Coronary artery (tissue), 2 donors: Measurements from ENCODE around the gene C2CD4A.

Experiments used
- DNase-seq: peaks from one replicate; pipeline ENCODE4 v3.0.0-alpha.2; 2017; ENCODE audit warnings: low spot score
- H3K27ac ChIP-seq, 2 donors: fragments of 200-600 bp; sonication (generic); one replicate each; pipeline ENCODE4 v1.5.1; 2016 to 2019
- H3K4me3 ChIP-seq: fragments of 200-600 bp; sonication (generic); 2 replicates; pipeline ENCODE4 v1.5.1; 2016; ENCODE audit warnings: mild to moderate bottlenecking, moderate library complexity
- TF ChIP-seq, protein P1 (sequence below): fragments of 200-600 bp; sonication (generic); IDR thresholded peaks from one replicate; pipeline ENCODE4 v1.5.1; 2019; ENCODE audit warnings: antibody characterized with exemption

C2CD4A gene

DNA sequence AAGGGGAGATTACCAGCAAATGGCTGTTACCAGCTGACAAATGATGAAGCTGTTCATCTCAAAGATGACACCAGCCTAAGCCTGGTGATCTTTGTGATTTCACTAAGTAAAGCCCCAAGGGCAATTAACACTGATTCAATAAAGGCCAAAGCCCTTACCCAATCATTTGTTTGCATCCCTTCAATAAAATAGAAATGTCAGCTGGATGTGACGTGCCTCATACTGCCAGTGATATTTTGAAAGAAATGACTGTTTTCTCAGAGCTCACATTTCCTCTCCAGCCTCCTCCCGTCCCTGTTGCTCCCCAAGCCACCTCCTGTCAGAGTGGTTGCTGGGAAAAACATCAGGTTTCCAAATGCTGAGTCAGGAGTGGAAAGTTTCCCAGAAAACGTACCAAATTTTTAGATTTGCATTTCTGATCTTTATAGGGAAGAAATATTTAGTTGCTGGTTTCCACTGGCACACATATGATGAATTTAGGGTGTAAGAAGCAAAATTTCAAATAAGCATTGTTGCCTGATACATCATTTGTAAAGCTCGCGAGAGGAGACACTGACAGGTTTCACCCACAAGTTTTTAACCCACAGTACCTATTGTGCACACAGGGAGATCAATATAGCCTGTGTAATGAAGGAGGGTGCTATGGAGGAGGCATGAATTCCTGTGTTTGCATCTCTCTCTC, 21.0 kb downstream of the C2CD4A start:
- H3K27ac ChIP-seq: peak overlapping the region in 1 of 2 donors; percentile 36
- H3K4me3 ChIP-seq: no peak overlapping the region
- TF ChIP-seq, protein P1, sequence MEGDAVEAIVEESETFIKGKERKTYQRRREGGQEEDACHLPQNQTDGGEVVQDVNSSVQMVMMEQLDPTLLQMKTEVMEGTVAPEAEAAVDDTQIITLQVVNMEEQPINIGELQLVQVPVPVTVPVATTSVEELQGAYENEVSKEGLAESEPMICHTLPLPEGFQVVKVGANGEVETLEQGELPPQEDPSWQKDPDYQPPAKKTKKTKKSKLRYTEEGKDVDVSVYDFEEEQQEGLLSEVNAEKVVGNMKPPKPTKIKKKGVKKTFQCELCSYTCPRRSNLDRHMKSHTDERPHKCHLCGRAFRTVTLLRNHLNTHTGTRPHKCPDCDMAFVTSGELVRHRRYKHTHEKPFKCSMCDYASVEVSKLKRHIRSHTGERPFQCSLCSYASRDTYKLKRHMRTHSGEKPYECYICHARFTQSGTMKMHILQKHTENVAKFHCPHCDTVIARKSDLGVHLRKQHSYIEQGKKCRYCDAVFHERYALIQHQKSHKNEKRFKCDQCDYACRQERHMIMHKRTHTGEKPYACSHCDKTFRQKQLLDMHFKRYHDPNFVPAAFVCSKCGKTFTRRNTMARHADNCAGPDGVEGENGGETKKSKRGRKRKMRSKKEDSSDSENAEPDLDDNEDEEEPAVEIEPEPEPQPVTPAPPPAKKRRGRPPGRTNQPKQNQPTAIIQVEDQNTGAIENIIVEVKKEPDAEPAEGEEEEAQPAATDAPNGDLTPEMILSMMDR: no peak
- no peak for DNase-seq

- DNase-seq: no peak
- Histone ChIP-seq H3K27ac (no peak overlapping the region), H3K4me3 (no peak overlapping the region)
- TF ChIP-seq, protein P1: no peak
Measured at GRCh38 chr15:62088353-62088693, 21.5 kb downstream of the C2CD4A start.

GRCh38 chr15:62089616-62090015, 22.8 kb downstream of the C2CD4A start:
- no peak for DNase-seq
- no peak overlapping the region for H3K4me3 ChIP-seq
- no peak overlapping the region for H3K27ac ChIP-seq
- TF ChIP-seq, protein P1: no peak

- no peak for DNase-seq
- no peak overlapping the region for H3K27ac ChIP-seq
- H3K4me3 ChIP-seq: no peak overlapping the region
- TF ChIP-seq, protein P1: no peak
Measured at GRCh38 chr15:62090988-62091387, 24.2 kb downstream of the C2CD4A start.

DNA sequence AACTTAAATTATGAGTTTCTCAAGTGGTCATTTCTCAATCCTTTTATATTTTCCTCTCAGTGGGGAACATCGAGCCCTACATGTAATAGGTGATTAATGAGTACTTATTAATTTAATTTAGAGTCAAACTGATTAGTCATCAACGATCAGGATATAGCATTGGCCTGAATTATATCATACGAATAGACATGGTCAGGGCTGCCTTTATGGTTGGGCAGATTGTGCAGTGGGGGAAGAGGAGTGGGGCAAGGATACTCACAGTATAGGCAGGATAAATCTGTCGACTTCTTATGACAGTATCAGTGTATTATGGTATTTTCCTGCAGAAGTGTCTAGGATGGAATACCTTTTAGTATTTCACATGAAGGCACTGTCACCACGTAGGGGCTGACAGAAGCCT, 27.0 kb downstream of the C2CD4A start:
- Histone ChIP-seq H3K27ac (no peak overlapping the region), H3K4me3 (no peak overlapping the region)
- no peak for DNase-seq
- TF ChIP-seq, protein P1: no peak

DNA sequence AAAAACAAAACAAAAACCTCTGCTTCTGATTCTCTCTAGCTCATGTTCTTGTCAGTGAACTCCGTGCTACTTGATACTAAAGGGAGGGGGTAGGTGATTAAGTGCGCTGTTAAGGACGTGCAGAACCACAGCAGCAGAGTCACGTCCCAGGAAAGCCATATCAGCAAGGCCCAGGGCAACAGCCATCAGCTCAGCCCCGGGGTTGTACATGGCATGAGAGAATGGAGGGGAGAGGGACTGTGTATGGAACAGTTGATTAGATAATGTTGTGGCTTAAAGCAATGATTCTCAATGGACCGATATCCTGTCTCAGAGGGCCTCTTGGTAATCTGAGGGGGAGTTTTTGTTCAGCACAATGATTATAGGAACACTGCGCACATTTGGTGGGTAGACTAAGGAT, 27.6 kb downstream of the C2CD4A start:
- TF ChIP-seq, protein P1: no peak
- H3K27ac ChIP-seq: no peak overlapping the region
- no peak overlapping the region for H3K4me3 ChIP-seq
- DNase-seq: no peak

DNA sequence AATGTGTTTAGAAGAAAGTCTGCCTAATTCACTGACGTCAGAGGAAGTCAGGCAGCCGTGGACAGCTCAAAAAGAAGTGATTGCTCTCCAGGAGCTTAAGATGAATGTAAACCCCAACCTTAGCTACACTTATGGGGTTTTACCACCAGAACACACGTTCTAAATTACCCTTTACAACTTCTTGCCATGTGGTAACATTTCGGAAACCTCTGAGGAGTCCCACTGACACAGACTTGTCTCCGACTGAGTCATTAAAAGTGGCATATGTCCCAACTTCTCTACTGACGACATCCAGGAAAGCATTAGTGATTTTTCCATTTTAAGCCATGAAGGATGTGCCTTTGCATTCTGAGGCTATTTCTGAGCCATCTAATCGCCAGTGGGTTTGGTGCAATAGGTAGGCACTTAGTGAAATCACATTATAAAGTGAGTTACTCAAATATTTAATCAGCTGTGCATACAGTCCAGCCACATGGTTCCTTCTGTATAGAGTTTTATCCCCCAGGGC, 32.4 kb downstream of the C2CD4A start:
- H3K27ac ChIP-seq: peak overlapping the region in 1 of 2 donors; percentile 40
- TF ChIP-seq, protein P1: no peak
- peak overlapping the region; percentile 5 for H3K4me3 ChIP-seq
- DNase-seq: no peak
